ENCODE measurements around the gene AARS2. TPM values are rescaled to one million over a fixed set of nuclear protein-coding genes. Genes with fewer than 3 reads are reported as not detected.
A peak's percentile ranks its signal among the peaks of the same experiment; 100 is the strongest.
"Not testable (repeated sequence)": the region's sequence is repeated elsewhere in the genome, so short reads cannot be mapped to it uniquely, and the experiment has no call there.

The AARS2 gene
- 17.4 and 20.8 TPM in 2 replicates for total RNA-seq (2014; rRNA removed; shearing (Covaris generic))

DNA sequence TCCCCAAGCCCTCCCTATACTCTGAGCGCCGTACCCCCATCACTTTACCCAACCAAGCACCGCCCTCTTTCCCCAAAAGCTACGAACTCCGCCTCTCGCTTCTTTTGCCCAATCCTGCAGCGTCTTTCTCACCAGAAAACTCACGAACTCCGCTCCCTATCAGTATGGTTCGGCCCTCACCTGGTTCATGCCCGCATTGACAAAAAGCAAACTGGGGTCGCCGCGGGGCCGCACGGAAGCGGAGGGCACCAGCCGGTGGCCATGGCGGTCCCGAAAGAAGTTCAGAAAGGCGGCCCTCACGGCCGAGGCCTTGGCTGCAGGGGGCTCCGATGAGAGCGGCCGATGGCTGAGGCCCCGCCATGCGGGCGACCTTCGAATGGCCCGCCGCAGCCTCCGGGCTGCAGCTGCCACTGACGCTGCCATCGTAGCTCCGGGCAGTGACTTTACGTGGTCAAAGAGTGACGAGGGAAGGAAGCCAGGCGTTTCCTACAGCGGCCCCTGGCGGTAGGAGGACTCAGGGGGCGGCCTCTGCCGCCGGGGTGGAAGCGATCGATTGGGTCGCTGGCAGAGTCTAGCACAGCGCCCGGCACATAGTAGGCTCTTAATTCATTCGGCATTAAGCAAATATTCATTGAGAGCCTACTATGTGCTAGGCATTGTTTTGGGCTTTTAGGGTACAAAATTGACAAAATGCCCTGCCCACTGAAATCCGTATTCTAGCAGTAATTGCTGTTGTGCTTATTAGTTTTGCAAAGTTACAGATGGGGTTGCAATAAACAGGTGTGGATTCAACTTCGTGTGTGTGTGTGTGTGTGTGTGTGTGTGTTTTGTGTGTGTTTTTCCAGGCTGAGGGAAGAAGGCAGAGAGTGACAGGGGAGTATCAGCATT is at the start of gene AARS2:
AARS2 (minus strand) TSS at position 447 of the 888 bp plus-strand sequence; CDS start at position 423, 24 bp downstream.
- peak; percentile 76 for DNase-seq (ENCODE audit: low spot score)

DNA sequence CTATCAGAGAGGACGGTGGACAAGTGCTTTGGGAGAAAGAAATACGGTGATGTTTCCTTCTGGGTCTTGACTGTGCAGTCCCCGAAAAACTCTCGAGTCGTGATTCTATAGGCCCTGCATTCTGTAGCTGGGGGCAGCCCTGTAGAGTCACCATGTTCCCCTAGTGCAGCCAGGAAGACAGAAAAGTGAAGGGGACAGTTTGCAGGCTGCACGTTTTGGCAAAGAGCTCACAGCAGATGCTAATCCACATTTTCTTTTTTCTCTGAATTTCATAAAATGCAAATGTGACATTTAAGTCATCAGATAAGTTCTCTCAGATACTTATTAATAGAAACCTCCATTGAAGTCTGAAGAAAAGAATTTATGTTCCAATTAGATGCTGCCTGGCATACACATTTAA is 48.8 kb upstream of the AARS2 start:
- DNase-seq (ENCODE audit: low spot score) = no peak

DNA sequence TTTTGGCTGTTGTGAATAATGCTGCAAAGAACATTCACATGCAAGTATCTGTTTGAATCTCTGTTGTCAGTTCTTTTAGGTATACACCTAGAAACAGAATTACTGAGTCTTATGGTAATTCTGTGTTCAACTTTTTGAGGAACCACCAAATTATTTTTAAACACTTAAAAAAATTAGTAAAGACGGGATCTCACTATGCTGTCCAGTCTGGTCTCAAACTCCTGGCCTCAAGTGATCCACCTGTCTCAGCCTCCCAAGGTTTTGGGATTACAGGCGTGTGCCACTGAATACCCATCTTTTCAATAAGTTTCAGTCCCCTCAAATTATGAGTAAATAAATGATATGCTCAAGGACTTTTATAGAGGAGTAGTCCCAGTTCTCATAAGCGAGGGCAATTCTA is 46.8 kb upstream of the AARS2 start:
- no peak for DNase-seq (ENCODE audit: low spot score)

DNA sequence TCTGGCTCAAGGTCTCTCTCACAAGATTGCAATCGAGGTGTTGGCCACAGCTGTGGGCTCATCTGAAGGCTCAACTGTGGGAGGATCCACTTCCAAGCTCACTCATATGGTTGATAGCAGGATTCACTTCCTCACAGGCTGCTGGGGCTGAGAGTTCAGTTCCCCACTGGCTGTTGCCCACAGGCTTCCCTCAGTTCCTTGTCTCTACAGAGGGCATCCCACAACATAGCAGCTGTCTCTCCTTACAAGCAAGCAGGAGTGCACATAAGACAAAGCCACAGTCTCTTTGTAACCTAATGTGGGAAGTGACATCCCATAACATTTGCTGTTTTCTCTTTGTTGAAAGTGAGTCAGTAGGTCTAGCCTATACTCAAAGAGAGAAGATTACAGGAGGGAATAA is 43.3 kb upstream of the AARS2 start:
- DNase-seq (ENCODE audit: low spot score) = no peak

DNA sequence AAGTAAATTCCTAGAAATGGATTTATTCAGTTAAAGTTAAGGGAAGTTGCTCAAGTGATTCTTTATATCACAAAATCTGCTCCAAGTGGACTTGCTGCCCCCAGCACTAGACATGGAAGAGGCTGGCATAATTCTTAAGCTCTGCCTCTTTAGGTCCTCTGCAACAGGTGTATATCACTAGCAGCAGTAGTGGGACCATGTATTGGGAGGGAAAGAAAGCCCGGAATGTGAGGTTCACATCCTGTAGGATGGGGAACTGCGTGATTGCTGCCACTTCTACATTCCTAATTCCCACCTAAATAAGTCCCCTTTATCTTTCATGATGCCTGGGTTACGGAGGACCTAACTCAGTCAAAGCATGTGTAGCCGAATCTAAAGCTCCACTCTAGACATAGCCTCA is 42.5 kb upstream of the AARS2 start:
- no peak for DNase-seq (ENCODE audit: low spot score)

DNA sequence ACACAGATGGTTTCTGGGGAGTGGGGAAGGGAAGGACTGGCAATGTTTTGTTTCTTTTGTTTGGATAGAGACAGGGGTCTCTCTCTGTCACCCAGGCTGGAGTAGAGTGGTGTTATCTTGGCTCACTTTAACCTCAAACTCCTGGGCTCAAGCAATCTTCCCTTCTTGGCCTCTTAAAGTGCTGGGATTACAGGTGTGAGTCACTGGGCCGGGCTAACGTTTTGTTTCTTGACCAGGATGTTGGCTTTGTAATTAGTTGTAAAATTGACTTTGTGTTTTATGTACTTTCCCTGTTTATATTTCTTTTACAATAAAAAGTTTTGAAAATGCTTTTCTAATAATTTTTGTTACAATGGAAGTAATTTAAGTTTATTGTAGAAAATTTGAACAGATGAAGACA is 40.2 kb upstream of the AARS2 start:
- peak; percentile 47 for DNase-seq (ENCODE audit: low spot score)

DNA sequence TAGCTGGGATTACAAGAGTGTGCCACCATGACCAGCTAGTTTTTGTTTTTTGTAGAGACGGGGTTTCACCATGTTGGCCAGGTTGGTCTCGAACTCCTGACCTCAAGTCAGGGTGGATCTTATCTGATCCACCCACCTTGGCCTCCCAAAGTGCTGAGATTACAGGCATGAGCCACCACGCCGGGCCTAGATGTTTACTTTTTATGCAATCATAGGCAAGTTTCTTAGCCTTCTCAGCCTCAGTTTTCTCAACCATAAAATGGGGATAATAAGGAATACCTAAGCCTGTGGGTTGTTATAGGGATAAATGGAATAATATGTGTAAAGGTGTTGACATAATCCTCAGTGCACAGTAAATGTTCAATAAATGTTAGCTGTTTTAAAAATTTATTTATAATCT is 39.1 kb upstream of the AARS2 start:
- DNase-seq (ENCODE audit: low spot score) = no peak

DNA sequence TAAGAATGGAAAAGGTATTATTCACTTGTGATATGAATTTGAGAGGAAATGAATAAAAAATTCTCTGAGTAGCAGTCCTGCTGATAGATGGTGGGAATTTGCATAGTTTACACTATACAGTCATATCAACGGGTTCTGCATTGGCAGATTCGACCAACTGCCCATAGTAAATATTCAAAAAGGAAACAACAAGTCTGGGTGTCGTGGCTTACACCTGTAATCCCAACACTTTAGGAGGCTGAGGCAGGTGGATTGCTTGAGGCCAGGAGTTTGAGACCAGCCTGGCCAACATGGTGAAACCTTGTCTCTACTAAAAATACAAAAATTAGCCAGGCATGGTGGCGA is 37.5 kb upstream of the AARS2 start:
- not testable (repeated sequence) for DNase-seq (ENCODE audit: low spot score)

DNA sequence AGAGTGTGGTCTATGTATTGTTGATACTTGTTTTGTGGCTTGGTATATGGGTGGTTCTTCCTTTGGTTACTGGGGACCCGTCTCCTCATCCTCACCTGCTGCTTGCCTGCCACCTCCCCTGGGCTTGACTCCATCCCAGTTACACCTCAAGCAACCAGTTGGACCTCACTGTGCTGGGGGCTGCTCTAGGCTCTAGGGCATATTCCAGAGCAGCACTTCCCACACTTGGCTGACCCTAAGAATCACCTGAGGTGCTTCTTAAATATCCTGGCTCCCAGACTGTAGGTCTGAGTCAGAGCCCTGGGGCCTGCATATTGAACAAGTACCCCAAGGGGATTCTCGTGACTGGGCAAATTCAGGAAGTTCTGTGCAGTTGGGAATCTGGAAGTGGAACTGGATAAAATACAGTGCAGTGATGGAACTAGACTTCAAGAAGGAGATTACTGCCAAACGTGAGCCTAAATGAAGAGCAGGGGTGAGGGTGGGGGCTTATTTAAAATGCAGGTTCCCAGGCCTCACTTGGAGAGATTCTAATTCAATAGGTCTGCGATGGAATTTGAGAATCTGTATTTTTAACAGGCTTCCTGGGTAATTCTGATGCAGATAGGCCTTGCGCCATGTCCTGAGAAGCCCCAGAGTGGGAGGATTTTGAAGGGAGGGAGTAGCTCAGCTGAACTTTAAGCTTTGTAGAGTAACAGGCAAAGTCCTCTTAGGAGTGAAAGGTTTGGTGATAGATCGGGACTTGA is 36.9 kb upstream of the AARS2 start:
- DNase-seq (ENCODE audit: low spot score) = no peak

DNA sequence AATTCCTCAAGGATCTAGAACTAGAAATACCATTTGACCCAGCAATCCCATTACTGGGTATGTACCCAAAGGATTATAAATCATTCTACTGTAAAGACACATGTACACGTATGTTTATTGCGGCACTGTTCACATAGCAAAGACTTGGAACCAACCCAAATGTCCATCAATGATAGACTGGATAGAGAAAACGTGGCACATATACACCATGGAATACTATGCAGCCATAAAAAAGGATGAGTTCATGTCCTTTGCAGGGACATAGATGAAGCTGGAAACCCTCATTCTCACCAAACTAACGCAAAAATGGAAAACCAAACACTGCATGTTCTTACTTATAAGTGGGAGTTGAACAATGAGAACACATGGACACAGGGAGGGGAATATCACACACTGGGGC is 33.7 kb upstream of the AARS2 start:
- not testable (repeated sequence) for DNase-seq (ENCODE audit: low spot score)

DNA sequence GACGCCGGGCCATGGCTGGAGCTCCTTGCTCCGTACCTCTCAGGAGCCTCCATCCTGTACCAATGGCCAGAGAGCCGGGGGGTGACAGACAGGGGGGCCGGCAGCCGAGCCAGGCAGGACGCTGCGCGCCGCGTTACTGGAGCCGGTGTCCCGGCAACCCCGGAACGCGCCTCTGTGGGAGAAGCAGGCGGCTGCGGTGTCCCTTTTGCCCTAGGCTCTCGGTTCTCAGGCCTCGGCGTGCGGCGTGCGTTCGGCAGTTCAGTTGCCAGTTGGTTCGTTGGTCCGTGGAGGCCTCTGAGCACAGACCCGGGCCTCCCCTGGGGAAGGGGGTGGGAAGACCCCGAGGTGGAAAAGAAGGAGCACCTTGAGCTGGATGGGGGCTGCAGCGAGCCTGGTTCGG is 29.3 kb upstream of the AARS2 start, which contains the start of gene SPATS1:
SPATS1 (plus strand) TSS at position 162 of the 400 bp plus-strand sequence. CDS start 446 bp downstream, outside the sequence.
- no peak for DNase-seq (ENCODE audit: low spot score)

DNA sequence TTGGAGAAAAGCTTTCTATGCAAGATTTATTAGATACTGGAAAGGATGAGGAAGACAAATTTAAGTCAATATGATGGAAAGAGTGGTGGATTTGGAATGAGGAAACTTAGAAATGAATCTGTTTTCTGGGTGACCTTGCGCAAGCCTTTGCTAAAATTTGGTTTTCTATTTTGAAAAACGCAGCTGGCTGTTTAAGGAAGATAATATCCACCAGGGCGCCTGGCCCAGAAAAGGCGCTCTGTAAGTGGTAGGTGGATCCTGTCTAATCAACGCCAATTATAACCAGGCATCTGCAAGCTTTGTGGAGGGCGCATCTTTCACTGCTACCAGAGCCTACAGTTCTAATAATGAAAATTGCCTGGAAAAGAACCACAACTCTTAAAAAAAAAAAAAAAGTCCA is 28.9 kb upstream of the AARS2 start:
- no peak for DNase-seq (ENCODE audit: low spot score)

DNA sequence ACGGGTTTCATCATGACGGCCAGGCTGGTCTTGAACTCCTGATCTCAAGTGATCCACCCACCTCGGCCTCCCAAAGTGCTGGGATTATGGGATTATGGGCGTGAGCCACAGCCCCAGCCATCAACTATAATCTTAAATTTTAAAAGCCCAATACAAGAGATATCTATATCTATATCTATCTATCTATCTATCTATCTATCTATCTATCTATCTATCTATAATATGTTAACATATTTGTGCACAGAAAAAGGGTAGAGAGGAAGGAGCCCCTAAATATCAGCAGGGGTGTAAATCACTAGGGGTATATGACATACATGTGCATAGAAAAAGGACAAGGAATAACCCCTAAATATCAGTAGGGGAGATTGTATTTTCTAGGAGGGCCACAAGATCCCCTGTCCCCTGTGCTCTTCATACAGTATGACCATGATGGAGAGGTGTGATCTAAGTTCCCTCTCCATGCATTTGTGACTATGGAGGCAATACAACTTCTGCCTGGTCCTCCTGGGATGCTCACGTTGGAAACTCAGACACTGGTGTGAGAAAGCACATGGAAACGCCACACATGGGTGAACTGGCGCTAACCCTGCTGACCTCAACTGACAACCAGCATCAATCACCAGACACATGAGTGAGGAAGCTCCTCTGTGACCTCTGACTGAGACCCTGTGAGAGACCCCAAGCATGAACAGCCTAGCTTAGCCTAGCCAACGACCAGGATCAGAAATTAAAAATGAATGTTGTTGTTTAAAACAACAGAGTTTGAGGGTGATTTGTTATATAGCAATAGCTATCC is 28.1 kb upstream of the AARS2 start:
- DNase-seq (ENCODE audit: low spot score) = no peak

DNA sequence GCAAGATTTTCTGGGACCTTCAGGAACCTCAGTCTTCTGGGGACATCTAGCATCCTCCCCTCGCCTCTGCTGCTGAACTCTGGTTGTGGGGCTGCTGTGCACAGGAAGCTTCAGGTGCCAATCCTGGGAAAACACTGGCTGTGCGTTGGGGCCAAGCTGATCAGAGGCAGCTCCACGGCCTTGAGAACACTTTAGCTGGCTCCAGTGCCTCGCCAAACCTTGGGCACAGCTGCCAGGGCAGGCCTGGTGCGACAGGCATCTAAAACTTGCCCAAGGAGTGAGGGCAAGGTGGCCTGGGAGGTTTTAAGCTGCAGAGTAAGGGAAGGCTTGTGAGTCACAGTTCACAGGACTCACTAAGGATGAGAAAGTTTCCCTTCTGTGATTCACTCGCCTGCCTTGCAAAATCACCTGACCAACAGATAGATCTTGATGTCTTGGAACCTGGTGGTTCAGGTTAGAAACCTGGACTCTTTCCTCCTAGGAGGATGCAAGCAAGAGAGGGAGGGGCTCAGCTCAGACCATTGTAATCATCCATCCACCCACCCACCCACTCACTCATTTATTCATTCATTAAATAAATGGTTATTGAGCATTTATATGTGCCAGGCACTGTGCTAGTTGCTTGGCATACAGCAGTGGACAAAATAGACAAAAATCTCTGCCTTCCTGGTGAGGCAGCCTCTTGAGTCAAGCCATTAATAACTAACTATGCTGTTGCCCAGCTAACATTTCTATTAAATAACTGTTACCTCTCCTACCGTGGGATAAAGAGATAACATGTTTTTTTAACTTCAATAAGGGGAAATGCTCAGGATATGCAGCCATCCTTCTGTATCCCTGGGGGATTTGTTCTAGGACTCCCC is 26.8 kb upstream of the AARS2 start:
- peak; percentile 87 for DNase-seq (ENCODE audit: low spot score)

DNA sequence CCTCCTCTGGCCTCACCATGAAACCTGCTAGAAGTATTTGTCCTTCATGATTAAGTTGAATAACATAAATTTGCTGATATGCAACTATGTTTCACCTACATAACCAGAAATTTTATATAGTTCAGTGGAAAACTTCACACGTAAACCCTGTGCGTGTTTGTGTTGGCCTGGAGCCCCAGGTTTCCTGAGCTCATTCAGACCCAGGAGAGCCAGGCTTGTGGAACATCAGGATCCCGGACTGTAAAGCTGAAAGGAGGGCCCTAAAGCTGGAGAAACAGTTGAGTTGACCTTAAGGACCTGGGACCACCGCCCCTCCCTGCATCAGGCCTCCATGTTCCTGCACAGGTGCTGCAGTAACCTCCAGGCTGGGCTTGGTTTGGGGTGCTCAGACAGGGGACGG is 26.2 kb upstream of the AARS2 start:
- no peak for DNase-seq (ENCODE audit: low spot score)

DNA sequence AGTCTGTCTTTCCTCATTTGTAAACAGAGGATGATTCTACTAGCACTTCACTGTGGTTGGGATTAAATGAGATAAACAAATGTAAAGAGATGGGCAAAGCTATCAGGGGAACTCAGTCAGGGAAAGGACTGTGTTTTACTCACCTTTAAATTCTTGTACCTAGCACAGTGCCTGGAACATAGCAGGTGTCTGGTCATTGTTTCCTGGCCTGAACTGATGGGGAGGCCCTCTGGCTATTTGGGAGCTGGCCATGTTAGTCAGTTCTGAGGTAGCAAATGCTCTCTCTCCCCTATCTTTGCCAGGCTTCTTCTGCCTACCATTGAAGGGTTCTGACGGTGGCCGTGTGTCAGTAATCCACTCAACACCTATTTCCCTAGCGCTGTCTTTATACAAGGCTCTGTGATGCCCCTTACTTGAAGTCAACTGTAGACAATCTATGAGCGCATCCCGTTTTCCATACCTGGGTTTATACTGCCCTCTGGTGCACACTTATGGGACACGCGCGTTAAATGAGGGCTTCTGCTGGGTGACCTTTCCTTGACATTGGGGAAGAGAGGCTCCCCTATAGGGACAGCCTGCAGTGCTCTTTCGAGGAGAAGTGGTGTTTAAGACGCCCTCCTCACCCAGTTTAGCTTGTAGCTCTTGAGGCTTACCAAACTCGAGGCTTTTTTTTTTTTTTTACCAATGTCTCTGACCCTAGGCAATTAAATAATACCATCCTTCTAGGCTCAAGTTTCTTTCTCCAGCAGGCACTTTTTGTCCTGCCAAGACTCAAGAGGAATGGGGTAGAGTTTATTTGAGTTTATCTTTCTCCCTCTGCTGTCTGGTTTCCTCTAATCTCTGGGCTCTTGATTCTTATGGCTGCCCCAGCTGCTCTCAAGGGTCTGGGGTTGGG is 25.3 kb upstream of the AARS2 start:
- DNase-seq (ENCODE audit: low spot score) = peak; percentile 62

DNA sequence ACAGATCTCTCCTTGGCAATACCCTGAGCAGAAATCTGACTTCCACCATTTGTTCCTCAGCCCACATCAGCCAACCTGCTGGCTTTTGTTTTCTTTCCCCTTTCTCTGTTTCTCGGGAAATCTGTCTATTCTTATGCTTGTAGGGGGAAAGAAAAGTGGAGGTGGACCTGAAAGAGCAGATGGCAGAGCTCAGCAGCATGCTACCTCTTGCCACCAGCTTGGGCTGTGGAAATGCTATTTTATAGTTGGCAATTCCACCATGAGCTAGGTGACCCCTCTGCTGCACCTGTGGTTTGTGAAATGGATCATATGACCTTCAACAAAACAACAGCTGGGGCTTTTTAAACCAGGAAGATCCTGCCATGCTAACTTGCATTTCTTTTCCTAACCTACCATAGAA is 22.5 kb upstream of the AARS2 start:
- no peak for DNase-seq (ENCODE audit: low spot score)

DNA sequence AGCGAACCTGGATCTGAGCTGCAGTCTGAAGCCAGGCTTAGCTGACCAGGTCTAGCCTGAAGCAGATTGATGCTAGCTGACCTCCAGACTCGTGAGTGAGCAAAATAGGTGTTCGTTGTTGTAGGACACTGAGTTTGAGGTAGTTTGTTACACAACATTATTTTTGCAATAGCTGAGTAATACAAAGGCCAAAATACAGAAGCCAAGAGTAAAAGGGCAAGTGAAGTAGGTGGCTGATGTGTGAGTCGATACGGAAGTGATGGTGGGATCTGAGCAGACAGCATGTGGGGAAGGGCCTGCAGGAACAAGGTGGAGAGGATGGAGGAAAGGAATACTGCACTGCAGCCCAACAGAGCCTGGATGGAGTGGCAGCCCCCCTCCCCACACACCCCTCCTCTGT is 20.8 kb upstream of the AARS2 start:
- DNase-seq (ENCODE audit: low spot score) = no peak

DNA sequence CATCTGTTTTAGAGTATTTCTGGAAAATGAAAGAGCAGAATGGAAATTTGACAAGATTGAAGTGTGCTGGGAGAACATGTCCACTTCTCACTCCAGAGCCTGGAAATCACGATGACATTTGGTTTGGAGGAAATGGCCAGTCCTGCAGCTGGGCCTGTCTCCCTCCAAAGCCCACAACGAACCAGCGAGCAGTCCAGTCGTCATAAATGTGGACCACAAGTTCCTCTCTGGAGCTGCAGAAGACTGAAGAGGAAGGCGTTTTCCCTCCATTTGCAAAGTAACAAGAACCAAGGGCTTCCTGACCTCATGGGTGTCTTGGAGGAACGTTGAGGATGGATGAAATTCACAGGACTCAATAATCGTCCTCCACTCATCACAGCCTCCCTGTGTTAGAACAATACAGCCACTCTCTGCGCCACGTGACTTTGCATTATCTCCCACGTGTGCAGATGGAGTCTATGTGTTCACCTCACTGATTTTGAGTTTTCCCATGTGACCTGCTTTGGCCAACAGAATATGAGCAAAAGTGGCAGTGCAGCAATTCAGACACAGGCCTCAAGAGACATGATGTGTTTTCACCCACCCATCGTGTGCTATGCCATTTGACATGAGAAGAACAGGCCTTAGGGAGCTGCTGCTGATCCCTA is 20.2 kb upstream of the AARS2 start:
- no peak for DNase-seq (ENCODE audit: low spot score)

DNA sequence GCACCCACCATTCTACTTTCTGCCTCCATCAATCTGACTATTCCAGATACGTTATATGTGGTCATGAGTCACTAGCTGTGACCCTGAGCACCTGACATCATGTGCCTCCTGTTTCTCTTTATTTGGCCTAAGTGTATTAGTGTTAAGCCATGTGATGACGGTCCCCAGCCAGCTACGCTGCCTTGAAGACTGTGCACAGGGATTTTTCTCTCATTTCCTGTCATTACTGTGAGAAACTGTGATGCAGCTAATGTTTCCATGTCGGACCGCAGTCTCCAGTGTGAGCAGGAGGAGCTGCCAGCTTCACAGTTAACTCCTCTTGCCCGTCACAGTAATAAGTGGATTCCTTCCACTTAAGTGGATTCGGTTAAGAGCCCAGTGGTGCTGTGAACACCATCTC is 19.4 kb upstream of the AARS2 start:
- DNase-seq (ENCODE audit: low spot score) = peak; percentile 31

Measured in A172 (cell line).